Hepatic stellate cell (primary cell): ENCODE data around the gene H1-8.
"Not testable (repeated sequence)": the region's sequence is repeated elsewhere in the genome, so short reads cannot be mapped to it uniquely, and the experiment has no call there.

Experiments
- DNase-seq: peaks from one replicate; pipeline ENCODE4 v3.0.0; 2011; ENCODE audit warnings: low spot score

Gene H1-8

DNA sequence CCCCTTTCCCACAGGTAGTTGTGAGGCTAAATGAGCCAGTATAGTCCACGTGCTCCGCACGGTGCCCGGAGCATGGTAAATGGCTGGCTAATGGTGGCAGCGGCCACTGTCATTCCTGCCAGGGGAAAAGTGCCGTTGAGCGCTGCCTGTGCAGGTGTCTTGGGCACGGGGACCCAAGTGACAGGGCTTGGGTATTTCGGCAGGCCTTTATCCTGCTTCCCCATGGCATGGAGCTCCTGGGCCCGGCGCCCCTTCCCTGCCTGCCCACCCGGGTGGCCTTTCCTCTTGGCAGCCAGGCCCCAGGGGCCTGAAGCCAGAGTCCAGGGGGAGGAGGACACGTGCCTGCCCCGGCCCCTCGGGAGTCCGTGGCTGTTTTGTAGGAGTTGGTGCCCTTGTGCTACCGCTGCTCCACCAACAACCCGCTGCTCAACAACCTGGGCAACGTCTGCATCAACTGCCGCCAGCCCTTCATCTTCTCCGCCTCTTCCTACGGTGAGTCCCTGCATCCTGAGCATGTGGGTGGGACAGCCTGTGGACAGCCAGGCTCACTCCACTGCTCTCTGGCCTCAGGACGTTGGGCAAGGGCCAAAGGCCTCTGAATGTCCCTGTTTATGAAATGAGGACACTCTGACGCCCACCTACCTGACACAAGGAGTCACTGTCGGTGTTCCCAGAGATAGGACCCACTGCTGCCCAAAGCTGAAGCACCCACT is 27.7 kb upstream of the H1-8 start:
- not testable (repeated sequence) for DNase-seq

DNA sequence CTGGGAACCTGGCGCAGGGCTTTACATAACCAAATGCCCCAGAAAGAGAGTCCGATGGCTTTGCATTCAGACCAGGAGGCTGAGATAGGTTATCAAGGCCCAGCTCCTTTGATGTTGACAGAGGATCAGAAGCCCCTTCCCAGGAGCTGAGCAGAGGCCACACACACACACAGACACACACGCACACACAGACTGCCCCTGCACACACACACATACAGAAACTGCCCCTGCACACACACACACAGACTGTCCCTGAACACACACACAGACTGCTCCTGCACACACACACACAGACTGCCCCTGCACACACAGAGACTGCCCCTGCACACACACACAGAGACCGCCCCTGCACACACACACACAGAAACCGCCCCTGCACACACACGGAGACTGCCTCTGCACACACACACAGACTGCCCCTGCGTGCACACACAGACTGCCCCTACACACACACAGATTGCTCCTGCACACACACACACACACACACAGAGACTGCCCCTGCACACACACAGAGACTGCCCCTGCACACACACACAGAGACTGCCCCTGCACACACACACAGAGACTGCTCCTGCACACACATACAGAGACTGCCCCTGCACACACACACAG is 27.0 kb upstream of the H1-8 start:
- not testable (repeated sequence) for DNase-seq

DNA sequence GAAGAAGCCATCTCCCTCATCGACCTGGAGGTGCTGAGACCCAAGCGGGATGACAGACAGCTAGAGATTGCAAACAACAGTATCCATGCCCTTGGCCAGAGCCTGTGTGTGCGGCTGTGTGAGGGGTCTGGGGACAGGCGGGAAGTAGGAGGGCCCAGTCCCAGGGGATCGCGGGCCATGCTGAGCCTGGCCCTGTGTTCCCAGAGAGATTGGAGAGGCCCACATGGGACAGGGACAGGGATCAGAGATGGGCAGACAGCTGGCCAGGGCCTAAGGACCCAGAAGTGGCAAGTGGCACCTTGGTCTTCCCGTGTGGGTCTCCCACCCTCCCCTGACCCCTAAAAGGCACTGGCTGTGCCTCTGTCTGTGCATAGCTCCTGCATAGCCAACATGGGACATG is 25.5 kb upstream of the H1-8 start:
- DNase-seq: no peak

DNA sequence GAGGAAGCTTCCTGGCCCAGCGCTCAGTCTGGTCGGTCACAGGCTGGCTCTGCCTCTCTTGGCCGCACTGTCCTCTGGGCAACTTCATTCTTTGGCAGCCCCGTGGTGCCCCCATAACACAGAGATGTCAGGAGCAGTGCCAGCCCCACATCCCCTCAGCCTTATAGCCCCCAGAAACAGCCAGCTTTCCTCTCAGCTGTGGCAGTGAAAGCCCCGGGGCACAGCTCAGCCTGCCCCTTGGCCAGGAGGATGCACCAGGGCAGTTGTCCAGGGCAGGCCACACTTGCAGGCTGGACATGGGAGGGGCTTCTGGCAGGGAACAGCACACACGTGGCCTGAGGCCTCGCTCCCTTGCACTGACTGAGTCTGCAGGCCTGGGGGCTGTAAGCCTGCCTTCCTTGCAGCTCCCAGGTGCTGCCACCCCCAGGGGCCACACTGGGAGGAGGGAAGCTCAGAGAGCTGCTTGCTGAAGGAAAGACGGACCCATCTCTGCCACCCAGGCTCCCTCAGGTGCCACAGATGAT is 24.9 kb upstream of the H1-8 start:
- no peak for DNase-seq

DNA sequence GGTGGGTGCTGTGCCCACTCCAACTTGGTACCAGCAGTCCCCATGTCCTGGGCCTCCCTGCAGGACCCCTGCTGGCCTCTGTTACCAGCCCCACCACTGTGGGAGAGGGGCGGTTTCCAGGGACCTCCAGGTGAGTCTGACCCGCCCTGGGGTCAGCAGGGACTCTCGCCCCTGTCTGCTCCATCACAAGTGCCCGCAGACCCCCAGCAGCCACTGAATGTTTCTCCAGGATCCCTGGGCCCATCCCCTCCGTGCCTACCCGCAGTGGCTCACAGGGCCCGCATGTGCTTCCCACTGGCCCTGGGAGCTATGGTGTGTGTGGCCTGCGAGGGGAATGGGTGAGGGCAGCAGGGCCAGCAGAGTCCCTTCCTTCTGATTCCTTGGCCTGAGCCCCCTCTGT is 24.4 kb upstream of the H1-8 start:
- no peak for DNase-seq

DNA sequence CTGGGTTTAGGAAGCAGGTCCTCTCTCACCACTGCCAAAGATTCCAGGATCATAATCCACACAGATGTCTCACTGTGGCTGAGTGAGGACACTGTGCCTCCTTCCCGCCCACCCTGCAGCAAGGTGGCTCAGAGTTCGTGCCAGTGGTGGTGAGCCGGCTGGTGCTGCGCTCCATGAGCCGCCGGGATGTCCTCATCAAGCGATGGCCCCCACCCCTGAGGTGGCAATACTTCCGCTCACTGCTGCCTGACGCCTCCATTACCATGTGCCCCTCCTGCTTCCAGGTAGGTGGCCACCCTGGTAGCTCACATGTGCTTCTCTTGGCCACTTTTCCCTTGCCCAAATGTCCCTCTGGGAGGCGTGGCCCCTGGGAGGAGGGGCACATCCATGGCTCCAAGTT is 23.5 kb upstream of the H1-8 start:
- no peak for DNase-seq

DNA sequence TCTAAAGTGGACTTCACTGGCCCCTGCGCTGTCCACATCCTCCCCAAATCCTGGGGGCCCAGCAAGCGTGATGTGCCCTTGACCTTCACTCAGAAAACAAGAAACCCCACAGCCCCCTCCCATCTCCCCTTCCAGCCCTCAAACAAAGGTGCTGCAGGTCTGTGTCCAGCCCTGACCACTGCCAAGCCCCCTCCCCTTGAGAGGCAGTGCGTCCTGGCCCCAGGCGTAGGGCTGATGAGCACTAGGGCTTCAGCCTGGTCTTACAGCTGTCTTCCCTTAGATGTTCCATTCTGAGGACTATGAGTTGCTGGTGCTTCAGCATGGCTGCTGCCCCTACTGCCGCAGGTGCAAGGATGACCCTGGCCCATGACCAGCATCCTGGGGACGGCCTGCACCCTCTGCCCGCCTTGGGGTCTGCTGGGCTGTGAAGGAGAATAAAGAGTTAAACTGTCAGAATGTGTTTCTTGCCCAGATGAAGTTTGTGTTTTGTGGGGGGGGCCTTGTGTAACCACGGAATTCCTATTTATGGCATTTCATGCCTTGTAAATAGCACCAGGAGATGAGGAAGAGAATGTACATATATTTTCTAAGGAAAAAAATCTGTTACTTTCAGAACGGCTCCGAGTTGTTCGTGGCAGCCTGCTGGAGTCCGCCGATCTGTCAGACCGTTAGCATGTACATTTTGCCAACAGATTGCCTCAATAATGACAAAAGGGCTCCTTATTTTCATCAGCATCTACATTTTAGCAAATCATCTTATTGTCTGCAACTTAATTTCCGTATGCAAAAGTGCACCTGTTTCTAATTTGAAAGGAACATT is 22.9 kb upstream of the H1-8 start:
- DNase-seq: no peak

DNA sequence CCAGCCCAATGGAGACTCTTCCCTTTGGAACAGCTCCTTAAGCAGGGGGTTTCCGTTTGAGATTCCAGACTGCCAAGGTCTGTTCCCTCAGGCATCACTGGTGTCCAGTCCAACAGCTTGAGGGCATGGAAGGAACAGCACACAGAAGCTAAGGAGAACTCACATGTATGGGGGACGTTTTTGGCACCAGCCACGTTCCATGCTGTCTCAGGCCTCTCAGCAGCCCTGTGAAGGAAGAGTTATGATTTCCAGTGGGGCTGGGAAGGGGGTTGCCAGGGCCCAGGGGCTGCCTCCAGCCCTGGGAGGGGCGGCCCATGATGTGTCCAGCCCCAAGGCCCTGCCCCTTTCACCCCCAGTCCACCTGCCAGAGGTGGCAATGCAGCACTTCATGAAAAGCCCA is 22.0 kb upstream of the H1-8 start:
- no peak for DNase-seq

DNA sequence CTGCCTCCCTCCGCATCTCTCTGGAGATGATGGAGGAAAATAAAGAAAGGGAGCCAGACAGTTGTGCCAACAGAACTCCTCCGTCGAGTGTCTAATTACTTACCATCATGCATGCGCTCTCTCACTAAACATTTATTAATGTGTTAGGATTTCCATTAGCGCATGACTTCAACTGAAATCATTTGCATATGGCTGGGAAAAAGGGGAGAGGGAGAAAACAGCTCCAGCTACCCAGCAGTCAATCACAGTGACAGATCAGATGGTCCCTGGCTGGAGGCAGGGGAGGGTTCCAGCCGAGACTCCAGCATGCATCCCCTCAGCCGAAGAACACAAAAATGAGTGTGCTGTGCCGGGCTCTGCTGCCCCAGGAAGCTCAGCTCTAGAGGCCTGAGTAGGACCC is 21.4 kb upstream of the H1-8 start:
- no peak for DNase-seq

DNA sequence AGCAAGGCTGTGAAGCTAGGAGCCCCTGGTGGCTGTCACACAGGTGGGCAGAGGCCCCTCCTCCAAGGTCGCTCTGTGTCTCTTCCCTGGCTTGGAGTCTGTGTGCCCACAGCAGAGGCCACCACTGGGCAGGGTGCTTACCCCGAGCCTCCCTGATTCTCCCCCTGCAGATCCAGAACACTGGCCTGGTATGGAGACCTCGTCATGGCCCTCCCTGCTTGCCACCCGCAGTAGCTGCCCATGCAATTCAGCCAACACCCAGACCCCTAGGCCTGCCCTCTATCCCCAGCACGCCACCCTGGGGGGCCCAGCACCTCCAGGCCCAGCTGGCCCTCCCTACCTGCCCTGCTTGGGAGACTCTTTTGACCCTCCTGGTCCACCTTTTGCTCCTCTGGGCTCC is 20.0 kb upstream of the H1-8 start:
- no peak for DNase-seq

DNA sequence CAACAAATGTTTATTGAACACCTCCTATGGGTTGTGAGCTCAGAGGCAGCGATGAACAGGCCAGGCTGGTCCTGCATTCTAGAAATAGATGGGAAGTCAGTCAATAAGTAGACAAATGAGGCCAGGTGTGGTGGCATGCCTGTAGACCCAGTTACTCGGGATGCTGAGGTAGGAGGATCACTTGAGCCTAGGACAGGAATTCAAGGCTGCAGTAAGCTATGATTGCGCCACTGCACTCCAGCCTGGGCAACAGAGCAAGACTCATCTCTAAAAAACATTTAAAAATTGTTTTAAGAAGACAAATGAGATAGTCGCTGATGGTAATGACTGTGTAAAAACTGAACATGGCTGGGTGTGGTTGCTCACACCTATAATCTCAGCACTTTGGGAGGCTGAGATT is 18.9 kb upstream of the H1-8 start:
- DNase-seq: no peak

DNA sequence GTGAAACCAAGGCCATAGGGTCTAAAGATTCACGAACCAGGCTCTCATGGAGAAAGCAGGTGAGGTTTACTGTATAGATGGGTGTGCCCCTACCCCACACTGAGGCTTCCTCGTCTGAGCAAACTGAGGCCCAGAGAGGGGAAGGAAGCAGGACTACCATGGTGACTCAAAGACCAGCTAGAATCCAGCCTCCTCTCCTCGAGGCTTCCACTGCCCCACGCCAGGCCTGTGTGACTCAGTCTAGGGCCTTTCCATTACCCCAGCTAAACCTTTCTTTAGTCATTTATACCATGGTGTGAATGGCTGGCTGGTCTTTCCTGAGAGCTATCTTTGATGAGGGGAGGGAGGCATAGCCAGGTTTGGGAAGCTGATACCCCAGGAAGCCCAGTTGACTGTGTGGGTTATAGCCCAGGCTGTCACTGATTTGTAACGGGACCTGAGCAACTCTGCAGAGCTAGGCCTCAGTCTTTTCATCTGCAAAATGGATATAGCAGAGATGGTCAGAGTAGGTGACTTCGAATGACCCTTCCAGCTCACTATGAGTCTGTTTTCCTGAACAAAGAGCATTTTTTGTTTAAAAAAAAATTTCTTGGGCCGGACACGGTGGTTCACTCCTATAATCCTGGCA is 17.5 kb upstream of the H1-8 start:
- peak; percentile 64 for DNase-seq

DNA sequence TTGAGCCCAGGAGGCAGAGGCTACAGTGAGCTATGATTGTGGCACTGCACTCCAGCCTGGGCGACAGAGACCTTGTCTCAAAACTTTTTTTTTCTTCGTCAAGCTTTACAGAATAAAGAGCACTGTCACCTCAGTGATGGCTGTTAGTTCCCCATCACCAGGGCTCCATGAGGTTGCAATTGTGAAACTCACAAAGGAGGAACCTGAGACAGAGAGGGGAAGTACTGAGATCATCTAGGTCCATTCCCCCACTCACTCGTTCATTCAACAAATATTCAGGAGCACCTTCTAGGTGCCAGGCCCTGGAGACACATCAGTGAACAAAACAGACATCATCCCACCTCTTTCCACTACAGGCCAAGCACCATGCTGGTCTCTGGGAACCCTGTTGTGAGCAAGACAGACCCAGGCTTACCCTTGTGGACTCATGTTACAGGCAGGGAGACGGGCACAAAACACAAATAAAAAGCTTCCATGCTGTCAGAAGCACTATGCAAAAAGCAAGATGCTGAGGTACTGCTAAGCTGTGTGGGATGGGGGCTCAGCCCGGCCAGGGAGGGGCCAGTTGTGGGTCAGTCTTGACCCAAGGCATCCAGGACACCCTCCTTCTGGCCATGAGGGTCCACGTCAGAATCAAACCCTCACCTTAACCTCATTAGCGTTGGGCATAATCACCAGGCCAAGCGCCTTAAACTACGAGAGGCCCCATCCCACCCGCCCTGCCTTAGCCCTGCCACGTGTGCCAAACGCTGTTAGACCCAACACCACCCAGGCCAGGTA is 16.7 kb upstream of the H1-8 start:
- no peak for DNase-seq

DNA sequence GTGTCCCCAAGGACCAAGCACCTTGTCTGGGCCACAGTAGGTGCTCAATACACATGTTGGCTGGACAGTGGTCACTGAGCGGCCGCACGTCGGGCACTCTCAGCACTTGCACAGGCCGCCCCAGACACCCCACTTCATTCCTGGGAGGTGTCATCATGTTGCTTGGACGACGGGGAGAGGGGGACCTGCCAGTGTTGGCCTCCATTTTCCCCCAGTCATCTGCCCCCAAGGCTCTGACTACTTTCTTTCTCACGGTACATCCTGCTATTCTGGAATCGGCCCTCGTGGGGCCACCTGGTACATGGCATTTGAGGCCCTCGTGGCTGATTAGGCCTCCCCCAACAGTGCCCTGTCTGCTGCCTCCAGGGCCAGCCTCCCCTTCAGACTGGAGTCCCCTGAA is 15.7 kb upstream of the H1-8 start:
- DNase-seq: no peak

DNA sequence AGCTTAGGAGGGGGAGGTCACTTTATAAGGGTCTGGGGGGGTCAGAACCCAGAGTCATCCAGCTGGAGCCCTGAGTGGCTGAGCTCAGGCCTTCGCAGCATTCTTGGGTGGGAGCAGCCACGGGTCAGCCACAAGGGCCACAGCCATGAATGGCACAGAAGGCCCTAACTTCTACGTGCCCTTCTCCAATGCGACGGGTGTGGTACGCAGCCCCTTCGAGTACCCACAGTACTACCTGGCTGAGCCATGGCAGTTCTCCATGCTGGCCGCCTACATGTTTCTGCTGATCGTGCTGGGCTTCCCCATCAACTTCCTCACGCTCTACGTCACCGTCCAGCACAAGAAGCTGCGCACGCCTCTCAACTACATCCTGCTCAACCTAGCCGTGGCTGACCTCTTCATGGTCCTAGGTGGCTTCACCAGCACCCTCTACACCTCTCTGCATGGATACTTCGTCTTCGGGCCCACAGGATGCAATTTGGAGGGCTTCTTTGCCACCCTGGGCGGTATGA is 14.3 kb upstream of the H1-8 start, which contains the start of gene RHO:
RHO (plus strand) TSS at position 51 of the 512 bp plus-strand sequence; CDS start at position 146, 95 bp downstream.
- no peak for DNase-seq

DNA sequence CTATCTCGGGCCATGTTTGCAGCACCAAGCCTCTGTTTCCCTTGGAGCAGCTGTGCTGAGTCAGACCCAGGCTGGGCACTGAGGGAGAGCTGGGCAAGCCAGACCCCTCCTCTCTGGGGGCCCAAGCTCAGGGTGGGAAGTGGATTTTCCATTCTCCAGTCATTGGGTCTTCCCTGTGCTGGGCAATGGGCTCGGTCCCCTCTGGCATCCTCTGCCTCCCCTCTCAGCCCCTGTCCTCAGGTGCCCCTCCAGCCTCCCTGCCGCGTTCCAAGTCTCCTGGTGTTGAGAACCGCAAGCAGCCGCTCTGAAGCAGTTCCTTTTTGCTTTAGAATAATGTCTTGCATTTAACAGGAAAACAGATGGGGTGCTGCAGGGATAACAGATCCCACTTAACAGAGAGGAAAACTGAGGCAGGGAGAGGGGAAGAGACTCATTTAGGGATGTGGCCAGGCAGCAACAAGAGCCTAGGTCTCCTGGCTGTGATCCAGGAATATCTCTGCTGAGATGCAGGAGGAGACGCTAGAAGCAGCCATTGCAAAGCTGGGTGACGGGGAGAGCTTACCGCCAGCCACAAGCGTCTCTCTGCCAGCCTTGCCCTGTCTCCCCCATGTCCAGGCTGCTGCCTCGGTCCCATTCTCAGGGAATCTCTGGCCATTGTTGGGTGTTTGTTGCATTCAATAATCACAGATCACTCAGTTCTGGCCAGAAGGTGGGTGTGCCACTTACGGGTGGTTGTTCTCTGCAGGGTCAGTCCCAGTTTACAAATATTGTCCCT is 13.4 kb upstream of the H1-8 start:
- DNase-seq: no peak

DNA sequence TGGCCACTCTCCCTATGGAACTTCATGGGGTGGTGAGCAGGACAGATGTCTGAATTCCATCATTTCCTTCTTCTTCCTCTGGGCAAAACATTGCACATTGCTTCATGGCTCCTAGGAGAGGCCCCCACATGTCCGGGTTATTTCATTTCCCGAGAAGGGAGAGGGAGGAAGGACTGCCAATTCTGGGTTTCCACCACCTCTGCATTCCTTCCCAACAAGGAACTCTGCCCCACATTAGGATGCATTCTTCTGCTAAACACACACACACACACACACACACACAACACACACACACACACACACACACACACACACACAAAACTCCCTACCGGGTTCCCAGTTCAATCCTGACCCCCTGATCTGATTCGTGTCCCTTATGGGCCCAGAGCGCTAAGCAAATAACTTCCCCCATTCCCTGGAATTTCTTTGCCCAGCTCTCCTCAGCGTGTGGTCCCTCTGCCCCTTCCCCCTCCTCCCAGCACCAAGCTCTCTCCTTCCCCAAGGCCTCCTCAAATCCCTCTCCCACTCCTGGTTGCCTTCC is 12.7 kb upstream of the H1-8 start:
- DNase-seq: peak; percentile 71

DNA sequence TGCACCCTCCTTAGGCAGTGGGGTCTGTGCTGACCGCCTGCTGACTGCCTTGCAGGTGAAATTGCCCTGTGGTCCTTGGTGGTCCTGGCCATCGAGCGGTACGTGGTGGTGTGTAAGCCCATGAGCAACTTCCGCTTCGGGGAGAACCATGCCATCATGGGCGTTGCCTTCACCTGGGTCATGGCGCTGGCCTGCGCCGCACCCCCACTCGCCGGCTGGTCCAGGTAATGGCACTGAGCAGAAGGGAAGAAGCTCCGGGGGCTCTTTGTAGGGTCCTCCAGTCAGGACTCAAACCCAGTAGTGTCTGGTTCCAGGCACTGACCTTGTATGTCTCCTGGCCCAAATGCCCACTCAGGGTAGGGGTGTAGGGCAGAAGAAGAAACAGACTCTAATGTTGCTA is 12.2 kb upstream of the H1-8 start:
- no peak for DNase-seq

DNA sequence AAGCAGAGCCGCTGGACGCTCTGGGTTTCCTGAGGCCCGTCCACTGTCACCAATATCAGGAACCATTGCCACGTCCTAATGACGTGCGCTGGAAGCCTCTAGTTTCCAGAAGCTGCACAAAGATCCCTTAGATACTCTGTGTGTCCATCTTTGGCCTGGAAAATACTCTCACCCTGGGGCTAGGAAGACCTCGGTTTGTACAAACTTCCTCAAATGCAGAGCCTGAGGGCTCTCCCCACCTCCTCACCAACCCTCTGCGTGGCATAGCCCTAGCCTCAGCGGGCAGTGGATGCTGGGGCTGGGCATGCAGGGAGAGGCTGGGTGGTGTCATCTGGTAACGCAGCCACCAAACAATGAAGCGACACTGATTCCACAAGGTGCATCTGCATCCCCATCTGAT is 11.3 kb upstream of the H1-8 start:
- DNase-seq: no peak

DNA sequence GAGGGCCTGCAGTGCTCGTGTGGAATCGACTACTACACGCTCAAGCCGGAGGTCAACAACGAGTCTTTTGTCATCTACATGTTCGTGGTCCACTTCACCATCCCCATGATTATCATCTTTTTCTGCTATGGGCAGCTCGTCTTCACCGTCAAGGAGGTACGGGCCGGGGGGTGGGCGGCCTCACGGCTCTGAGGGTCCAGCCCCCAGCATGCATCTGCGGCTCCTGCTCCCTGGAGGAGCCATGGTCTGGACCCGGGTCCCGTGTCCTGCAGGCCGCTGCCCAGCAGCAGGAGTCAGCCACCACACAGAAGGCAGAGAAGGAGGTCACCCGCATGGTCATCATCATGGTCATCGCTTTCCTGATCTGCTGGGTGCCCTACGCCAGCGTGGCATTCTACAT is 10.7 kb upstream of the H1-8 start:
- DNase-seq: no peak
